SU-DHL-6 (cell line): ENCODE results near the gene DICER1.

Experiments used
- CTCF ChIP-seq: fragments of 200-600 bp; sonication (generic); IDR thresholded peaks from one replicate; pipeline ENCODE4 v1.5.1; 2017; ENCODE audit warnings: antibody characterized with exemption, mild to moderate bottlenecking, low read length, moderate library complexity; ENCODE audit not compliant: insufficient read depth, poor library complexity, severe bottlenecking
- EZH2phosphoT487 ChIP-seq: fragments of 200-600 bp; sonication (generic), shearing (Covaris generic); conservative IDR thresholded peaks from 2 replicates; pipeline ENCODE4 v1.6.1; 2018; ENCODE audit warnings: mild to moderate bottlenecking, antibody characterized with exemption, low read length, moderate library complexity, mixed read lengths

- peak; percentile 29 for TF ChIP-seq CTCF
- no peak for TF ChIP-seq EZH2phosphoT487
These were observed 58.2 kb downstream of the DICER1 start for GRCh38 chr14:95098984-95099599.
